H1 (cell line): ENCODE results near the gene ENTREP1.

Source experiments
- CBX5 ChIP-seq: fragments of 300-800, 300-1000 bp; sonication (generic); IDR thresholded peaks from 2 replicates; pipeline ENCODE4 v1.7.1; 2016; ENCODE audit warnings: antibody characterized with exemption, low read length, low read depth
- CHD2 ChIP-seq: IDR thresholded peaks from 2 replicates; pipeline ENCODE4 v1.6.1; 2012; ENCODE audit warnings: low read length, improper control_type of control experiment
- CTCF ChIP-seq, 3 experiments: IDR thresholded peaks; 1 replicate in 2 of 3; 2 replicates in 1 of 3; pipeline versions ENCODE4 v1.5.1 to v1.6.1; 2011; ENCODE audit warnings: low read length in 3 of 3, mild to moderate bottlenecking in 3 of 3, inconsistent platforms in 2 of 3, low read depth in 1 of 3, moderate library complexity in 1 of 3; ENCODE audit not compliant: insufficient read depth in 1 of 3; ENCODE audit errors: control extremely low read depth in 1 of 3
- EZH2 ChIP-seq: fragments of 200-600 bp; sonication (generic); IDR thresholded peaks from 2 replicates; pipeline ENCODE4 v1.7.1; 2012; ENCODE audit warnings: low read depth, mild to moderate bottlenecking, moderate library complexity, low read length, inconsistent platforms; ENCODE audit not compliant: severe bottlenecking
- POLR2A ChIP-seq, 2 experiments: IDR thresholded peaks; 1 replicate in 1 of 2; 2 replicates in 1 of 2; pipeline ENCODE4 v1.6.1; 2011; ENCODE audit warnings: low read depth in 2 of 2, low read length in 2 of 2, mild to moderate bottlenecking in 2 of 2; ENCODE audit errors: control extremely low read depth in 1 of 2
- SIN3A ChIP-seq, 2 experiments: IDR thresholded peaks in 1 of 2; conservative IDR thresholded peaks in 1 of 2; 2 replicates each; pipeline ENCODE4 v1.6.1; 2011 to 2012; ENCODE audit warnings: low read length in 2 of 2, improper control_type of control experiment in 1 of 2, low read depth in 1 of 2, mild to moderate bottlenecking in 1 of 2
- SRF ChIP-seq: IDR thresholded peaks from 2 replicates; pipeline ENCODE4 v1.6.1; 2011; ENCODE audit warnings: mild to moderate bottlenecking, low read depth, low read length, moderate library complexity
- TAF1 ChIP-seq: IDR thresholded peaks from 2 replicates; pipeline ENCODE4 v1.6.1; 2011; ENCODE audit warnings: mild to moderate bottlenecking, low read depth, low read length
- YY1 ChIP-seq: IDR thresholded peaks from 2 replicates; pipeline ENCODE4 v1.6.1; 2011; ENCODE audit warnings: low read depth, mild to moderate bottlenecking, low read length

- TF ChIP-seq POLR2A (IDR thresholded peaks at IDR 0.05; ENCODE audit: control extremely low read depth in 1 of 2, low read depth in 2 of 2, low read length in 2 of 2) (no peak), CTCF (IDR thresholded peaks at IDR 0.05; ENCODE audit: control extremely low read depth in 1 of 3, insufficient read depth in 1 of 3, low read depth in 1 of 3, low read length in 3 of 3) (no peak), SRF (no peak), EZH2 (no peak), CBX5 (no peak), TAF1 (no peak), SIN3A (conservative IDR thresholded peaks at IDR 0.05 in 1 of 2, IDR thresholded peaks at IDR 0.05 in 1 of 2; ENCODE audit: low read depth in 1 of 2, low read length in 2 of 2) (no peak), YY1 (no peak), CHD2 (no peak)
These were observed 5.6 kb downstream of the ENTREP1 start for GRCh38 chr9:69330580-69330979.
